Measurements from ENCODE around the gene FOXE1.

Gene FOXE1

DNA sequence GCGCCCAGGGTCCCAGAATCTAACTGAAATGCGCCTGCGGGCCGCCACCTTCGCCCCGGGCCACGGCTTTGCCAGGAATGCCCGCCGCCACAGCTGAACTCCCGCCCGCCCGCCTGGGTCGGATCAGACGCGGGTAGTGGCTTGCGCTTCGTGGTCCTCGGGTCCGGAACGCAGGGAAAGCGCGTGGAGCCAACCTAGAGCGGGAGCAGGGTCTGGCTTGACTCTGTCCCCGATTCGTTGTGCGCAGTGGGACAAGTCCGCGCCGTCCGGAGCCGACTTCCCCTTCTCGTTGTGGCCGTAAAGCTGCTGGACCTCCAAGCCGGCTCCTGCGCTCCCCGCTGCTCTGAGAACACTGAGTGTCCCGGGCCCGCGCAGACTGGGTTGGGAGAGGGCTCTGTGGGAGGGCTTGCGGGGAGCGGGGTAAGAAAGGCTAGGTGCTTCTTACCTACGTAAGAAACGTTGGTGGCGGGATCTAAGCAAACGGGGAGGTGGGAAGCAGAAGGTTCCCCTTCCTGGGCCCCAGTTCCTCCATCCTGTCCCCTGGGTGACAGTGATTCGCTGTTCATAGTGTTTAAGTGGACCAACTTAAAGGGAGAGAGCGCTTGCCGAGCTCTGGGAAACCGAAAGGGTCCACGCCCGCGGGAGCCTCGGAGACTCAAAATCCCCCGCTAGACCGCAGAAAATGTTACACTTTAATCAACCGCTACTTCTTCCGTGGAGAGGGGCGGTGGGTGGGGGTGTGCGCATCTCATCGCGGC is 4.4 kb upstream of the FOXE1 start:
- DNase-seq = no peak

DNA sequence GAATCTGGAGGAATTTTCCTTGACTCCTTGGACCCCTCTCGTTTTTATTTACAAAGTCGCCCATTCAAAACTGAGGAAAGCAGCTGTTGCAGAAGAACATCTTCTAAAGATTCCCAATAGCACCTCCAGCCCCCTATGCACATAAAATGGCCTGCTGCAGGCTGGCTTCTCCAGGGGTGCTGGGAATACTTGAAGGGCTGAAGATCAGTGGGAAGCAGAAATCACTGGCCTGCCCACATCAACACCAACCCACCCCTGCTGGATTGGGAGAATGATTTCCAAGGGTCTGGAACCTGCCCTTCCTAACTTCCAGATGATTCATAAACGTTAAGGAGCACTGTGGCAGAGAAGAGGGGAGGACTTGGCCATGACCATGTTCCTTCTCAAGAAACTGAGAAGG is 3.0 kb upstream of the FOXE1 start:
- DNase-seq = no peak

DNA sequence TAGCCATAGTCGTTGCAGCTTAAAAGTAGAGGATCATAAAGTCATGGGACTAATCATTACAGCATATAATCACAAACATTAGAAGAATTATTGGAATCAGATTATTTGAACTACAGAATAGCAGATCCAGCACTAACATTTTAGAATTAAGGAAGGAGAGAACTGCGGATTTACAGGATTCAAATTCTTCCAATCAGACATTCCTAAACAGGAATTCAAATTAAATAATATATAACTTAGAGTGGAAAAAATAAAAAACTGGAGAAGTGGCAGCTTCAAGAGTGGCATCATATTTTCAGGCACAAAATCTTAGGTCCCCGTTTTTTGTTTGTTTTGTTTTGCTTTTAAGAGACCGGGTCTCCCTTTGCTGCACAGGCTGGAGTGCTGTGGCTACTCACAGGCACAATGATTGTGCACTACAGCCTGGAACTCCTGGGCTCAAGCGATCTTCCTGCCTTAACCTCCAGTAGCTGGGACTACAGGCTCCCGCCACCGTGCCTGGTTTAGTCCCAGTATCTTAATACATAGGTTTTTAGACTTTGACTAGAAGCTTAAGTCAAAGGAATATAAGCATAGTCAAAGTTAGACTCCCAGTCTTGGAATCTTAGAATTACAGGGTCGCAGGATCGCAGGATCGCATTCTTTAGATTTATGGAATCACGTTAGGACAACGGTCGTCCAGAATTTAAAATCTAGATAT is 2.1 kb upstream of the FOXE1 start:
- no peak for DNase-seq

DNA sequence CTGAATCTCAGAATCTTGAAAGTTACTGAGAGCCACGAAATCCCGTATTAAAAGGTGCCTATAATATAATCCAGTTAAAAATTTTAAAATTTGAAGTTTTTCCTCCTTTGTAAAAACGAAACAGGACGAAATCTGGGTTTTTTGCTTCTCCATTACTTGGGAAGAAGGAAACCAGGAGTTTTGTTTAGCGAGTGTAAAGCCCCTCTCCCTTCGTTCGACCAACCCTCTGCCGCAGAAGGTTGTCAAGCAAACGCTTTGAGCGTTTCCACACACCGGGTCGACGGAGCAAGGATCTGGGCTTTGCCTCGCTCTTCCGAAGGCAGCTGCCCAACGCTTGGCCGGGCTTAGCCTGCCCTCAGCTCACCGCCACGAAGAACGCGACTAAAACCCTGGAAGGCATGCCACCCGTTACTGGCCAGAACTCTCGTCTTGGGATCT is 1.6 kb upstream of the FOXE1 start:
- no peak for DNase-seq

- no peak for DNase-seq
Measured at GRCh38 chr9:97852001-97852398, 1.0 kb upstream of the FOXE1 start.

GRCh38 chr9:97852399-97853055 is 499 bp upstream of the FOXE1 start:
- DNase-seq = no peak

- peak; percentile 31 for DNase-seq
Measured at GRCh38 chr9:97853844-97854695, 1.0 kb downstream of the FOXE1 start.

DNA sequence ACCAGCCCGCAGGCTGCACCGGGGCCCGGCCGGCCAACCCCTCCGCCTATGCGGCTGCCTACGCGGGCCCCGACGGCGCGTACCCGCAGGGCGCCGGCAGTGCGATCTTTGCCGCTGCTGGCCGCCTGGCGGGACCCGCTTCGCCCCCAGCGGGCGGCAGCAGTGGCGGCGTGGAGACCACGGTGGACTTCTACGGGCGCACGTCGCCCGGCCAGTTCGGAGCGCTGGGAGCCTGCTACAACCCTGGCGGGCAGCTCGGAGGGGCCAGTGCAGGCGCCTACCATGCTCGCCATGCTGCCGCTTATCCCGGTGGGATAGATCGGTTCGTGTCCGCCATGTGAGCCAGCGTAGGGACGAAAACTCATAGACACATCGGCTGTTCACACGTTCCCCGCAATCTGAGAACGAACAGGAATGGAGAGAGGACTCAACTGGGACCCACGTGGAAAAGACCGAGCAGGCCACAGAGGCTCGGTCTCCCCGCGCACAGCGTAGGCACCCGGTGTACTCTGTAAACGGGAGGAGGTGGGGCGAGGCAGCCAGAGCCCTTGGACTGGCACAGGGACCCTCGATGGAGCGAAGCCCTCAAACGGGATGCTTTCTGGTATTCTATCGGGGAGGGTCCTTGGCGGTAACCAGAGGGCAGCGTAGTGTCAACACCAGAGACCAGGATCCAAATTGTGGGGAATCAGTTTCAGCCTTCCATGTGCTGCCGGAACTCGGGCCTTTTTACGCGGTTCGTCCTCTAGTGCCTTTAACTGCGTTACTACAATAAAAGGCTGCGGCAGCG is 1.9 kb downstream of the FOXE1 start:
- DNase-seq = no peak

- no peak for DNase-seq
Measured at GRCh38 chr9:97855486-97855875, 2.5 kb downstream of the FOXE1 start.

GRCh38 chr9:97855899-97856298 is 2.9 kb downstream of the FOXE1 start:
- no peak for DNase-seq

DNA sequence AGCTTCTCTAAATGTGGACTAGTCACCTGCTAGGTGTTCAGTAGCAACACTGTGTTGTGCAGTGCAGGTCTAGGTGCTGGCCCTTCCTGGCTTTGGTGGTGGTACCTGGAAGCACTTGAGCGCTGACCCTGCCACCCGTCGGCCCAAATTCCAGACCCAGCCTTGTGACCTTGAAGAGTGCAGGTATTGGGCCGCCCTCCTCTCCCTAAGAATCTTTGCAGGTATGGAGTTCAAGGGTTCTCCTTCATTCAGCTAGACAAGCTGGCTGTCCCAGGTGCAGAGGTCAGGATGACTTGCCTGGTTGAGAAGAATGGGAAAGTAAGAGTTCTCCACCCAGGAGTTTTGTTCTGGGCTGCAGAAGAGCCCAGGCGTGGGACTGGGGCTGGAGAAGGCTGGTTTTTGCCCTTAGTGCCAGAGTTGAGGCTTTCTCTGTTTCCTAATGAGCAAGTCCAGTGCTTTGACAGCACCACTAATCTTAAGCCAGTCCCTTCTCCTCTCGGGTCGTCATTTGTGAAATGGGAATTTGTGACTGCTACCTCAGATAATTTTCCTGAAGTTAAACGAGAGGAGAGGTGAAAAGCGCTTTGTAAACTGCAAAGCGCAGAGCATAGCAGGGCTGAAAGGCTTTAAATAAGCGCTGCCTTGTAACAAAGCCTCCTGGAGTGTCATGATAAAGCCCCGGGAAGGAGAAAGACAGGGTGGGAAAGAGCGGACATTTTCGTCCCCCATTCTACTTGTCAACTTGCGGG is 4.0 kb downstream of the FOXE1 start:
- no peak for DNase-seq

- no peak for DNase-seq
Measured at GRCh38 chr9:97857606-97858392, 4.8 kb downstream of the FOXE1 start.

DNA sequence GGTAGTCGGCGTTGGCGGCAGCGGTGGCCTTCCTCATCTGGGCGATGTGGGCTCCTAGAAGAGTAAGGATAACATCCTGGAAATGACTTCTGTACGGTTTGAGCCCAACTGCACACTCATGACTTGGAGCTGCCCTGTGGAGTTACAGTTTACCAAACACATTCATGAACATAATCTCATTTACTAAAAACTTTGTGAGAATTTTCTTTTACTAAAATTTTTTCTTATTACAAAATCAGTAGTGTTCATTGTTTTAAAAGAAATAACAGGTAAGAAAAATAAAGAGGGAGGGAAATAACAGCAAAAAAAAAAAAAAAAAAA is 5.3 kb downstream of the FOXE1 start:
- DNase-seq = no peak

- no peak for DNase-seq
Measured at GRCh38 chr9:97858826-97859225, 5.8 kb downstream of the FOXE1 start.

GRCh38 chr9:97859346-97859745 is 6.3 kb downstream of the FOXE1 start:
- DNase-seq = no peak

DNA sequence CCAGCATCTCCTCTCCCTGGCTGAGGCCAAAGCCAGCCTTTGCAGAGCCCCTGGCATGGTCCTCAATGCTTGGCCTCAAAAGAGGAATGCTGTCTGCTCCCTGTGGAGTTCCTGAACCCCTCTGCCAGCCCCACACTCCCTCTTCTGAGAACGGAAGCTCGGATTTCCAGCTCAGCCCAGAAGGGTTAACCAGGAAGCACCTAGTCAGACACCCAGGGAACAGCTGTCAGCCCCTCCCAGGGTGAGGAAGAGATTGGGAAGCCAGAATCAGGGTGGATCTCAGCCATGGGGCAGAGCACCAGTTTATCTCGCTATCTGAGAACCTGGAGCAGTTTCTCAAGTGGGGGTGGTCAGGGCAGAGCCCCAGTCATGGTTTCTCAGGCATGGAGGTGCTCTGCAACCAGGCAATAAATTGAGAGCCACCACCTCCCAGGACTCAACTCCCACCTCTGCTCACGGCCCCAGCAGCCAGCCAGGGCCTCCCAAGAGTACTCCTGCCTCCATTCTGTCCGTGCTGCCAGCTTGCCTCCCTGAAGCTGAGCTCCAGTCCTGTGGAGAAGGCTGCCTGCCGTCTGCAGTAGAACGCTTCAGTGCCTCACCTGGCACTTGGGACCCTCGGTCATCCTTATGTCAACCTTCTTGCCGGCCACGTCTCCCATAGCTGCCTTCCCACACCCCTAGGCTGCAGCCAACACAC is 7.6 kb downstream of the FOXE1 start:
- DNase-seq = no peak

DNA sequence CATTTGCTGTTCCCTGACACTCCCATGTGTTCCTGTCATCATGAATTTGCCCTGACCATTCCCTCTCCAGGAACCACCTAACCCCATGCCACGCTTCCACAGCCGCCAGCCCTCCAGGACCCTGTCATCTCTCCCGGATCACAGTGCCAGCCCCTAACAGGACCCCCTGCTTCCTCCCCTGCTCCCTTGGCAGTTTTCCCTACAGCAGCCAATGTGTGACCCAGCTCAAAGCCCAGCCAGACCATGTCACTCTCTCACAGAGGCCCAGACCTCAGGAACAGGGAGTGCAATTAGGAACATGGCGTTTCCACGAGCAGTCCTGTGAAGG is 8.1 kb downstream of the FOXE1 start:
- no peak for DNase-seq

- no peak for DNase-seq
Measured at GRCh38 chr9:97863314-97863713, 10.3 kb downstream of the FOXE1 start.

DNA sequence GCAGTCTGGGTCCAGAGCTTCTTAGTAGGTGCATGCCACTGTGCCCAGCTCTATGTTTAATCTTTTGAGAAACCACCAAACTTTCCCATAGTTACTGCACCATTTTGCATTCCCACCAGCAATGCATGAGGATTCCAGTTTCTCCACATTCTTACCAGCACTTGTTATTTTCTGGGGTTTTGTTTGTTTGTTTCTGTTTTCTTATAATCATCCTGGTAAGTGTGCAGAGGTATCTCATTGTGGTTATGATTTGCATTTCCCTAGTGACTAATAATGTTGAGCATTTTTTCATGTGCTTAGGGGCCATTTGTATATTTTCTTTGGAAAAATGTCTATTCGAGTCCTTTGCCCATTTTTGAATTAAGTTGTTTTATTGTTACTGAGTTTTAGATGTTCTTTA is 11.4 kb downstream of the FOXE1 start:
- no peak for DNase-seq

DNA sequence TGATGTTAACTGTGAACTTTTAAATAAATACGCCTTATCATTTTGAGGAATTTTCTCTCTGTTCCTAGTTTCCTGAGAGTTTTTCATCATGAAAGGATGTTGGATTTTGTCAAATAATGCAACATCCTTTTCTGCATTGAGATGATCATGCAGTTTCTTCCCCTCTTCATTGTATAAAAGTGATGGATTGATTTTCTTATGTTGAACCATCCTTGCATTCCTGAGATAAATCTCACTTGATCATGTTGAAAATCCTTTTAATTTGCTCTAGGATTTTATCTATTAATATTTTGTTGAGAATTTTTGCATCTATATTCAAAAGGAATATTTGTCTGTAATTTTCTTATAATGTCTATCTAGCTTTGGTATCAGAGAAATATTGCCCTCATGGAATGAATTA is 13.3 kb downstream of the FOXE1 start:
- no peak for DNase-seq

All from fibroblast of skin of scalp (primary cell).